GM18519 (cell line): Measurements from ENCODE around the gene CTBP2.

Source experiments
- ATAC-seq: cut with Tn5 transposase; IDR thresholded peaks from one replicate; pipeline ENCODE4 v1.9.1; 2021; ENCODE audit warnings: mild to moderate bottlenecking, moderate library complexity; ENCODE audit not compliant: unreplicated experiment, low FRiP score

The CTBP2 gene

GRCh38 chr10:125032474-125033020, 127.8 kb downstream of the CTBP2 start:
- no peak for ATAC-seq

DNA sequence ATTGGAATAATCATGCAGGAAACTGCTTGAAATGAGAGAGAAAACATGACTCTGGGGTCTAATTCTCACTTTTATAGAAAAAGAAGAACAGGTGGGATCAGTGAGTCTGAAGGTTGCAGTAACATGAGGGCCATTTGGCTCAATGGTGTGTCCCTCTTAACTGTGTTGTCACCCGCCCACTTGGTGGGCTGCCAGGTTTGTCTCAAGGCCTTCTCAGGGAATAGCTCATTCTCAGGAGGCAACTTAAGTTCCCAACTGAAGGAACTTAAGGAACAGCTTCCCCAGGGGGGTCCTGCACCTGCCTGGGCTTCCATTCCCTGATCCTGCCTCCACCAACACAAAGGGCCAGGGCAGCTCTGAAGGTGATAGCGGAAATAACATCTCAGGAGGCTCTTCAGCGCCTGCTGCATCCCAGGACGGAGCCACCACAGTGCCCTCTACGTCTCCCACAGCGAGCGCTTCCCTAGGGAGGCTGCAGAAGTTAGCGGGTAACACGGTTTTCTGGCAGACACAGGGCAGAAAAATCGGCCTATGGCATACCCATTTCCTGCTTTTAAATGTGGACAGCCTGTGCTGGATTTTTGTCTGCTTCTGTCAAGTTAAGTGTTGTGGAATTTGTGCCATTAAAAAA, 129.7 kb downstream of the CTBP2 start:
- no peak for ATAC-seq

GRCh38 chr10:125029584-125030242, 130.7 kb downstream of the CTBP2 start:
- ATAC-seq: no peak

GRCh38 chr10:125027871-125028869, 132.2 kb downstream of the CTBP2 start:
- no peak for ATAC-seq

- no peak for ATAC-seq
These were observed 133.2 kb downstream of the CTBP2 start for GRCh38 chr10:125026974-125027735.

GRCh38 chr10:125026036-125026931, 134.1 kb downstream of the CTBP2 start:
- no peak for ATAC-seq

DNA sequence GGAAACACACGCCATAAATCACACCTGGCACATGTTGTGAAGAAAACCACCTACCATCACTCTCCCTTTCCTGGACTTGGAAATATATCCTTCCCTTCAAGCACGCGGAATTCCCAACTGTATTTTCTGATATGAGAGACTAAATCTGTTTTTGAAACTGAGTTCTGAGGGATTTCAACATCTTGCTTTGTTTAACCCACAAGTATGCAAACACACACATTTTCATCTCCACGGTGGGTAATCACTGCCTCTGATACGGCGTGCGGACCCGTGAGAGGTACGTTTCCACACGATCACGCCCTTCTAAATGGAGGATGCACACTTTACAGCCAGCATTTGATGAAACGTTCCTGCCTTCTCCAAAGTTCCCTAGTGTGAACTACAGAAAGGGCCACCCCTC, 135.0 kb downstream of the CTBP2 start:
- no peak for ATAC-seq

GRCh38 chr10:125024497-125025234, 135.7 kb downstream of the CTBP2 start:
- ATAC-seq: no peak

DNA sequence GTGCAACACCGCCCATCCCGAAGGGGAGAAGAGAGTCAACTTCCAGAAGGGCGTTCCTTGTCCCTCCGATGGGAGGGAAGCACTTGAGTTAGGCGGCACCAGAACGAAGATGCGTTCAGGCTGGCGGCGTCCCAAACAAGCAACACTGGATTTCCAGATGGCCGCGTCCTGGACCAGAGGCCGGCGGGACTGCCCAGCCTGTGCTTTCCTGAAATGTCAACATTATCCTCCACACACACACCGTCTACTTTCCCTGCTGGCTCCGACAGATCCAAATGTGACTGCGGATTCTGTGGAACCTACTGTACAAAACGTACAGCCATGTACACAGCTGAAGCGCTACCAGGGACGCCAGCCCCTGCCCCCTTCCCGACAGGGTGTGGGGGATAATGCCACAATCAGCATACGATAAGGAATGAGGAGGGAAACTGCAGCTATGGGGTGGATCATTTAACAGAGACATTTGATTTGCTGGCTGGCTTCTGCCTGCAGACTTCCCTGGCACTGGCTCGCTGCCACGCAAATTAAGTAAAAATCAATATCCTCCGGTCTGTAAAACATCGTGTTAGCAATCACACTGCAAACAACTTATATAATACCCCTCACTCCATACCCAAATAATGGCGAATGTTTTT, 136.4 kb downstream of the CTBP2 start:
- ATAC-seq: no peak

DNA sequence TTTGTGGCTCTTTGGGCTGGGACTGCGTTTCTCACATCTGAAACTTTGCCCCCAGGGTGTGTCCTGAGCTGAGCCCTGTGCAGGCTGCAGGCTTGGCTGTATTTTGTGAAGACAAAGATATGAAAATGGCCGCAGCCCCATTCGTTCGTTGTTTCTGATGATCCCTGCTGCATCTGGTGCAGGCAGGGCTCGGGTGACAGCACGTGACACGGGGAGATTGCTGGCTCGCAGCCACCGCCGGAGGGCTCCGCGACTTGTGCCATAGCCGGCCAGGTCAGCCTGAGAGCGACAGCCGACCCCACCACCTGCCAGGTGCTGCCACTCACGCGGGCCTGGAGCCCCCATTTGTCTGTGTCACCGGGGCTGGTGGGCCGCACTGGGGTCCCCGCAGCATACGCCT, 137.1 kb downstream of the CTBP2 start:
- no peak for ATAC-seq

GRCh38 chr10:125022671-125023070, 137.7 kb downstream of the CTBP2 start:
- no peak for ATAC-seq

- no peak for ATAC-seq
These were observed 138.5 kb downstream of the CTBP2 start for GRCh38 chr10:125021686-125022344.

GRCh38 chr10:125020871-125021270, 139.5 kb downstream of the CTBP2 start:
- no peak for ATAC-seq

DNA sequence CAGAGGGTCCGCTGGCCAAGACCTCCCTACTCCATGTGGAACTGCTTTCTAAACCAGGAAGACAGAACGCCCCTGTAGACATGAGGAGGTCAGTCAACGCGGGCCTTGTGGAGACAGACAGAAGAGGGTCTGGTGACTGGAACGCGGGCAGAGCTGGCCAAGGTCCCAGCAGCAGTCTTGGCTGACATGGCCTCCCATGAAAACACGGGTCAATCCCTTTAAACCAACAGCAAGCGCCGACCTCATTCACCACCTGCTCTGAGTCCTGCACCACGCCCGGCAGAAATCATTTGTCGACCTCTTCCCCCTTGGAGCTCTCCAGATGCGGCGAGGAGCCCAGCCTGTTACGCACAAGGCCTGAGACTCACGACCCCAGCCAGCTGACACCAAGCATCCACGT, 140.0 kb downstream of the CTBP2 start:
- ATAC-seq: no peak

DNA sequence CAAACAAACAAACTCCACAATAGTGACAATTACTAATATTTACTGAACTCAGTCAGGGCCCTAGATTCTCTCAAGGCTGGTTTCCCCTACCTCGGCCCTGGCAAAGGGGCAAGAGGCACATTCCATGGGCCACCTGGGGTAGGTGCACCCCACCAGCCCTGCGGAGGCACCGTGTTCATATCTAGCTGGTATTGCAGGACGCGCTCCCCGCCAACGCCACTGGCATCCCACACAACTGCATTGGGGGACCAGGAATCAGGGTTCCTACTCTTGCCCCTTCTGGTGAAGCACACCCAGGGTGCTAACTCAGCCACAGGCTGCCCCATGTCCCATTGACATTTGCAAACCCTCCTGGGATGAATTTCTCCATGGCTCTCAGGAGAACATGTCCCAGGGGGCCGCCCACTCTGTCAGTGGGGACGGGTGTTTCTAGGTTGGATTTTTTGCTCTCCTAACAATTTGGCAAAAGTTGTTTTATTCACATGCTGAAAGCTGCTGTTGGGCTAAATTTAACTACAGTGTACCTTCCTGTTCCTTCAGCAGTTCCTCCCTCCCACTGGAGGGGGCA, 141.7 kb downstream of the CTBP2 start:
- ATAC-seq: no peak

- no peak for ATAC-seq
These were observed 142.6 kb downstream of the CTBP2 start for GRCh38 chr10:125017547-125018298.
